H9 (cell line): ENCODE data around the gene ARHGEF39. TPM values are rescaled to one million over a fixed set of nuclear protein-coding genes. Genes with fewer than 3 reads are reported as not detected.

ENCODE experiments used
- DNase-seq: peaks from one replicate; pipeline ENCODE4 v3.0.0-alpha.2; 2017
- H2AFZ ChIP-seq: one replicate; pipeline ENCODE4 v1.6.1; 2013; ENCODE audit warnings: mild to moderate bottlenecking, low read length, control low read depth, moderate library complexity
- H2AK5ac ChIP-seq: 2 replicates; pipeline ENCODE4 v1.6.1; 2013; ENCODE audit warnings: low read length, control low read depth, mixed read lengths; ENCODE audit not compliant: insufficient read length
- H2BK120ac ChIP-seq: one replicate; pipeline ENCODE4 v1.6.1; 2013; ENCODE audit warnings: low read depth, mild to moderate bottlenecking, low read length, control low read depth, inconsistent platforms; ENCODE audit not compliant: poor library complexity, severe bottlenecking
- H2BK12ac ChIP-seq: 2 replicates; pipeline ENCODE4 v1.6.1; 2013; ENCODE audit warnings: low read length, control low read depth, mixed read lengths, low read depth; ENCODE audit not compliant: insufficient read length
- H2BK15ac ChIP-seq: 2 replicates; pipeline ENCODE4 v1.6.1; 2013; ENCODE audit warnings: low read depth, low read length, control low read depth
- H2BK20ac ChIP-seq: one replicate; pipeline ENCODE4 v1.6.1; 2013; ENCODE audit warnings: low read depth, mild to moderate bottlenecking, low read length, control low read depth, inconsistent platforms; ENCODE audit not compliant: poor library complexity, severe bottlenecking
- H2BK5ac ChIP-seq: 2 replicates; pipeline ENCODE4 v1.6.1; 2013; ENCODE audit warnings: low read length, control low read depth, mixed read lengths; ENCODE audit not compliant: insufficient read length
- H3K14ac ChIP-seq: 2 replicates; pipeline ENCODE4 v1.6.1; 2013; ENCODE audit warnings: low read length, control low read depth; ENCODE audit not compliant: insufficient read depth
- H3K18ac ChIP-seq: 2 replicates; pipeline ENCODE4 v1.6.1; 2013; ENCODE audit warnings: low read depth, mild to moderate bottlenecking, mixed read lengths, low read length, control low read depth; ENCODE audit not compliant: insufficient read length
- H3K23ac ChIP-seq: 2 replicates; pipeline ENCODE4 v1.6.1; 2013; ENCODE audit warnings: low read length, control low read depth, mixed read lengths, low read depth; ENCODE audit not compliant: insufficient read length
- H3K23me2 ChIP-seq: 2 replicates; pipeline ENCODE4 v1.6.1; 2013; ENCODE audit warnings: low read depth, mild to moderate bottlenecking, mixed read lengths, low read length, control low read depth; ENCODE audit not compliant: insufficient read length, poor library complexity, severe bottlenecking
- H3K27ac ChIP-seq: 2 replicates; pipeline ENCODE4 v1.5.1; 2013; ENCODE audit warnings: low read length, control low read depth, mixed read lengths, low read depth; ENCODE audit not compliant: insufficient read length
- H3K27me3 ChIP-seq: 2 replicates; pipeline ENCODE4 v1.6.1; 2013; ENCODE audit warnings: low read length, control low read depth, inconsistent platforms; ENCODE audit not compliant: insufficient read depth
- H3K4ac ChIP-seq: 2 replicates; pipeline ENCODE4 v1.6.1; 2013; ENCODE audit warnings: low read depth, mild to moderate bottlenecking, control low read depth, inconsistent platforms, low read length, moderate library complexity
- H3K4me1 ChIP-seq: 2 replicates; pipeline ENCODE4 v1.6.1; 2013; ENCODE audit warnings: low read length, control low read depth, inconsistent platforms; ENCODE audit not compliant: insufficient read depth
- H3K4me2 ChIP-seq: 2 replicates; pipeline ENCODE4 v1.6.1; 2013; ENCODE audit warnings: low read length, control low read depth, mixed read lengths; ENCODE audit not compliant: insufficient read length, insufficient read depth
- H3K56ac ChIP-seq: 2 replicates; pipeline ENCODE4 v1.6.1; 2013; ENCODE audit warnings: low read depth, mild to moderate bottlenecking, mixed read lengths, low read length, control low read depth; ENCODE audit not compliant: insufficient read length
- H3K79me1 ChIP-seq: 2 replicates; pipeline ENCODE4 v1.6.1; 2013; ENCODE audit warnings: low read depth, mild to moderate bottlenecking, moderate library complexity, low read length, control low read depth, inconsistent platforms; ENCODE audit not compliant: insufficient read depth, poor library complexity, severe bottlenecking
- H3K79me2 ChIP-seq: 2 replicates; pipeline ENCODE4 v1.6.1; 2013; ENCODE audit warnings: low read length, control low read depth, inconsistent platforms; ENCODE audit not compliant: insufficient read depth
- H3K9ac ChIP-seq: 2 replicates; pipeline ENCODE4 v1.6.1; 2013; ENCODE audit warnings: low read length, control low read depth, mixed read lengths; ENCODE audit not compliant: insufficient read length; ENCODE audit errors: extremely low read depth
- H3K9me3 ChIP-seq: one replicate; pipeline ENCODE4 v1.6.1; 2013; ENCODE audit warnings: low read depth, low read length, inconsistent platforms; ENCODE audit not compliant: control insufficient read depth
- H3T11ph ChIP-seq: one replicate; pipeline ENCODE4 v1.6.1; 2013; ENCODE audit warnings: mild to moderate bottlenecking, low read length, control low read depth, inconsistent platforms
- H4K20me1 ChIP-seq: one replicate; pipeline ENCODE4 v1.6.1; 2013; ENCODE audit not compliant: control insufficient read depth, insufficient read length, insufficient read depth
- H4K5ac ChIP-seq: 2 replicates; pipeline ENCODE4 v1.6.1; 2013; ENCODE audit warnings: low read depth, mild to moderate bottlenecking, mixed read lengths, low read length, control low read depth; ENCODE audit not compliant: insufficient read length
- H4K8ac ChIP-seq: replicated peaks from 2 replicates; pipeline ENCODE4 v1.6.1; 2013; ENCODE audit warnings: low read length, control low read depth, mixed read lengths, low read depth; ENCODE audit not compliant: insufficient read length
- H4K91ac ChIP-seq: 2 replicates; pipeline ENCODE4 v1.6.1; 2013; ENCODE audit warnings: low read depth, mild to moderate bottlenecking, moderate library complexity, mixed read lengths, low read length, control low read depth; ENCODE audit not compliant: insufficient read length
- H3K27ac Mint-ChIP-seq, 3 experiments: 2 replicates in 2 of 3; 3 replicates in 1 of 3; pipeline ENCODE4 v1.8.0; 2020 to 2021; ENCODE audit warnings: mixed read lengths in 3 of 3, mild to moderate bottlenecking in 1 of 3, moderate library complexity in 1 of 3
- H3K27me3 Mint-ChIP-seq: 2 replicates; pipeline ENCODE4 v1.8.0; 2021; ENCODE audit warnings: low read depth, mild to moderate bottlenecking, moderate library complexity, mixed read lengths
- H3K36me3 Mint-ChIP-seq, 3 experiments: 2 replicates in 2 of 3; 3 replicates in 1 of 3; pipeline ENCODE4 v1.8.0; 2020 to 2021; ENCODE audit warnings: low read depth in 3 of 3, mixed read lengths in 3 of 3; ENCODE audit not compliant: insufficient read depth in 1 of 3
- H3K4me1 Mint-ChIP-seq, 2 experiments: 2 replicates each; pipeline ENCODE4 v1.8.0; 2020; ENCODE audit warnings: mixed read lengths in 2 of 2
- H3K4me3 Mint-ChIP-seq, 2 experiments: 2 replicates in 1 of 2; 3 replicates in 1 of 2; pipeline ENCODE4 v1.8.0; 2020 to 2021; ENCODE audit warnings: mild to moderate bottlenecking in 2 of 2, mixed read lengths in 2 of 2, moderate library complexity in 1 of 2
- H3K9me3 Mint-ChIP-seq, 2 experiments: 2 replicates in 1 of 2; 3 replicates in 1 of 2; pipeline ENCODE4 v1.8.0; 2020; ENCODE audit warnings: mild to moderate bottlenecking in 2 of 2, mixed read lengths in 2 of 2, moderate library complexity in 1 of 2
- CTCF ChIP-seq: fragments of 200-600 bp; sonication (generic); conservative IDR thresholded peaks from 3 replicates; pipeline ENCODE4 v1.8.0; 2021; ENCODE audit warnings: antibody characterized with exemption, mild to moderate bottlenecking
- WGBS: extraction: QIAGEN DNeasy Blood & Tissue Kit; methylation state at CpG from one replicate; pipeline ENCODE4 v1.1.7; 2013; ENCODE audit warnings: missing lambda C conversion rate, low lambda C conversion rate, mixed read lengths; ENCODE audit not compliant: insufficient read length; ENCODE audit errors: extremely low coverage; 5-methylcytosine and 5-hydroxymethylcytosine counted together
- total RNA-seq: library from RNA; stranded (reverse); gene quantifications from 2 replicates; pipeline ENCODE4 v1.2.1, GENCODE V29; 2021

The ARHGEF39 gene
- total RNA-seq, 1 experiment from 2014 or later: 24.4 TPM

- H3K27me3 Mint-ChIP-seq: no peaks in the 10 kb centered on the region
- Histone ChIP-seq H3K14ac (no peak overlapping the region), H2BK15ac (no peak overlapping the region), H2BK5ac (no peak overlapping the region), H3K23ac (no peak overlapping the region), H3K79me2 (no peaks in the 10 kb centered on the region), H4K91ac (no peak overlapping the region), H2AFZ (no peak overlapping the region), H3K56ac (no peak overlapping the region), H3K23me2 (no peaks in the 10 kb centered on the region), H3K4ac (no peak overlapping the region), H2BK120ac (no peak overlapping the region), H2AK5ac (no peak overlapping the region), H3T11ph (no peak overlapping the region), H3K4me1 (no peaks in the 10 kb centered on the region), H3K27me3 (no peaks in the 10 kb centered on the region), H2BK20ac (no peak overlapping the region), H3K27ac (no peak overlapping the region), H4K5ac (no peak overlapping the region), H3K9me3 (no peaks in the 10 kb centered on the region), H3K4me2 (no peak overlapping the region), H2BK12ac (no peak overlapping the region), H4K8ac (no peak overlapping the region), H3K9ac (no peak overlapping the region), H4K20me1 (no peaks in the 10 kb centered on the region), H3K79me1 (no peaks in the 10 kb centered on the region), H3K18ac (no peak overlapping the region)
- DNase-seq: no peak
- TF ChIP-seq CTCF: no peak
- WGBS: no CpG with 5 or more reads among the region's 4 CpGs
- H3K27ac Mint-ChIP-seq: peak overlapping the region in 1 of 3 experiments; percentile 73; a peak in 2 of 7 replicates
- H3K9me3 Mint-ChIP-seq: no peaks in the 10 kb centered on the region
- H3K4me1 Mint-ChIP-seq: no peaks in the 10 kb centered on the region
- H3K4me3 Mint-ChIP-seq: no peak overlapping the region
- H3K36me3 Mint-ChIP-seq: peaks cover 30 to 84% (median 58%) of the 10 kb centered on the region in 3 experiments
These were observed 43.2 kb upstream of the ARHGEF39 start for GRCh38 chr9:35708146-35708545.
